Activated CD4-positive, alpha-beta T cell treated with anti-CD3 and anti-CD28 coated beads, Interleukin-2, amount 10 ng/mL, durations not matched to agents 24 days and 14 days (primary cell): ENCODE results near the gene WDR72. TPM values are rescaled to one million over a fixed set of nuclear protein-coding genes. Genes with fewer than 3 reads are reported as not detected.

ENCODE experiments used
- total RNA-seq: library from RNA; stranded (reverse); gene quantifications from 2 replicates; pipeline ENCODE4 v1.2.3, GENCODE V29; 2022

The WDR72 gene
- total RNA-seq, 1 donor from 2014 or later: not detected

Other genes with a start within 250 kb of the WDR72 start
- not detected in 2 replicates for gene UNC13C, start 218.8 kb upstream of the WDR72 start, total RNA-seq